Measurements from ENCODE around the gene C4orf46.

GRCh38 chr4:158644760-158645159 is 26.9 kb downstream of the C4orf46 start:
- TF ChIP-seq POLR2AphosphoS5 (IDR thresholded peaks at IDR 0.05) (no peak), CTCF (IDR thresholded peaks at IDR 0.05) (no peak), POLR2A (IDR thresholded peaks at IDR 0.05) (no peak), EP300 (IDR thresholded peaks at IDR 0.05) (no peak)
